Lower leg skin (tissue), 3 donors: ENCODE measurements around the gene C1orf21.

Experiments used
- CTCF ChIP-seq, 3 donors: fragments of 450-650 bp; IDR thresholded peaks; one replicate each; pipeline ENCODE4 v1.5.1; 2016; ENCODE audit warnings: antibody characterized with exemption in 3 of 3, mild to moderate bottlenecking in 3 of 3, moderate library complexity in 2 of 3
- POLR2A ChIP-seq, 2 donors: fragments of 450-650 bp; IDR thresholded peaks; one replicate each; pipeline ENCODE4 v1.6.1; 2016 to 2017; ENCODE audit warnings: antibody characterized with exemption in 2 of 2, mild to moderate bottlenecking in 1 of 2, moderate library complexity in 1 of 2

- TF ChIP-seq POLR2A (IDR thresholded peaks at IDR 0.05) (no peak), CTCF (IDR thresholded peaks at IDR 0.05) (no peak)
These were observed 76.9 kb downstream of the C1orf21 start for GRCh38 chr1:184463680-184464079.
